A673 (cell line): ENCODE data around the gene SLC8A2.

ENCODE experiments used
- EZH2 ChIP-seq: fragments of 200-600 bp; sonication (generic); IDR thresholded peaks from 2 replicates; pipeline ENCODE4 v1.6.1; 2017; ENCODE audit warnings: borderline replicate concordance, low read depth, mild to moderate bottlenecking, mixed read lengths, antibody characterized with exemption, low read length; ENCODE audit not compliant: poor library complexity, severe bottlenecking
- TF ChIP-seq, protein P1 (sequence below): fragments of 300-800, 200-600 bp; sonication (generic); conservative IDR thresholded peaks from 2 replicates; pipeline ENCODE4 v1.5.1; 2017; ENCODE audit warnings: low read depth, mild to moderate bottlenecking, antibody characterized with exemption, low read length, moderate library complexity, mixed read lengths

DNA sequence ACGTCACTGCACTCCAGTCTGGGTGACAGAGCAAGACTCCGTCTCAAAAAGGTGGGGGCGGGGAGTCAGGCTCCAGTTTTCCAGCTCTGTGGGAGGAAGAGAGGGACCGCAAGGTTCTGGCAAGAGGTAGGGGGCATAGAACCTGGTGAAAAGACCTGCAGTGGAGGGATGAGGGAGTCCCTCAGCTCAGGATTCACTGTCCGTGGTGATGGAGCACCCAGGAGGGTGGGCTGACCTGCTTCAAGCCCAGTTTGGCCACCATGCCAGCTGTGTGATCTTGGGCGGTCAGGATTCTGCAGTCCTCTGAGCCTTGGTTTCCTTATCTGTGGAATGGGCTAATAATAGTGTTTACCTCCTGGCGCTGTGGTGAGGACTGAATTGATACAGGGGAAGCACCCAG is 21.2 kb downstream of the SLC8A2 start:
- TF ChIP-seq, protein P1, sequence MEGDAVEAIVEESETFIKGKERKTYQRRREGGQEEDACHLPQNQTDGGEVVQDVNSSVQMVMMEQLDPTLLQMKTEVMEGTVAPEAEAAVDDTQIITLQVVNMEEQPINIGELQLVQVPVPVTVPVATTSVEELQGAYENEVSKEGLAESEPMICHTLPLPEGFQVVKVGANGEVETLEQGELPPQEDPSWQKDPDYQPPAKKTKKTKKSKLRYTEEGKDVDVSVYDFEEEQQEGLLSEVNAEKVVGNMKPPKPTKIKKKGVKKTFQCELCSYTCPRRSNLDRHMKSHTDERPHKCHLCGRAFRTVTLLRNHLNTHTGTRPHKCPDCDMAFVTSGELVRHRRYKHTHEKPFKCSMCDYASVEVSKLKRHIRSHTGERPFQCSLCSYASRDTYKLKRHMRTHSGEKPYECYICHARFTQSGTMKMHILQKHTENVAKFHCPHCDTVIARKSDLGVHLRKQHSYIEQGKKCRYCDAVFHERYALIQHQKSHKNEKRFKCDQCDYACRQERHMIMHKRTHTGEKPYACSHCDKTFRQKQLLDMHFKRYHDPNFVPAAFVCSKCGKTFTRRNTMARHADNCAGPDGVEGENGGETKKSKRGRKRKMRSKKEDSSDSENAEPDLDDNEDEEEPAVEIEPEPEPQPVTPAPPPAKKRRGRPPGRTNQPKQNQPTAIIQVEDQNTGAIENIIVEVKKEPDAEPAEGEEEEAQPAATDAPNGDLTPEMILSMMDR, result no peak
- TF ChIP-seq EZH2, result no peak
